Ishikawa (cell line): ENCODE results near the gene SULT1B1.

Experiments used
- CEBPB ChIP-seq: IDR thresholded peaks from 2 replicates; pipeline ENCODE4 v1.6.1; 2012
- EGR1 ChIP-seq: IDR thresholded peaks from 2 replicates; pipeline ENCODE4 v1.6.1; 2012
- EP300 ChIP-seq: IDR thresholded peaks from 2 replicates; pipeline ENCODE4 v1.6.1; 2012; ENCODE audit warnings: borderline replicate concordance
- NFIC ChIP-seq: IDR thresholded peaks from 2 replicates; pipeline ENCODE4 v1.6.1; 2012
- RAD21 ChIP-seq: IDR thresholded peaks from 2 replicates; pipeline ENCODE4 v1.6.1; 2012; ENCODE audit warnings: low read depth
- REST ChIP-seq: IDR thresholded peaks from 2 replicates; pipeline ENCODE4 v1.6.1; 2012; ENCODE audit warnings: low read depth, mild to moderate bottlenecking
- TAF1 ChIP-seq: IDR thresholded peaks from 2 replicates; pipeline ENCODE4 v1.6.1; 2012; ENCODE audit warnings: low read depth, mild to moderate bottlenecking
- TEAD4 ChIP-seq: IDR thresholded peaks from 2 replicates; pipeline ENCODE4 v1.6.1; 2012
- USF1 ChIP-seq: IDR thresholded peaks from 2 replicates; pipeline ENCODE4 v1.6.1; 2012
- YY1 ChIP-seq: IDR thresholded peaks from 2 replicates; pipeline ENCODE4 v1.6.1; 2012; ENCODE audit warnings: low read depth
- ZBTB7A ChIP-seq: IDR thresholded peaks from 2 replicates; pipeline ENCODE4 v1.6.1; 2012; ENCODE audit warnings: low read depth

- no peak for TF ChIP-seq CEBPB
- no peak for TF ChIP-seq EP300
- TF ChIP-seq REST: no peak
- TF ChIP-seq USF1: no peak
- no peak for TF ChIP-seq RAD21
- TF ChIP-seq EGR1: no peak
- no peak for TF ChIP-seq NFIC
- TF ChIP-seq ZBTB7A: no peak
- no peak for TF ChIP-seq TEAD4
- TF ChIP-seq YY1: no peak
- TF ChIP-seq TAF1: no peak
These were observed 21.3 kb upstream of the SULT1B1 start for GRCh38 chr4:69781458-69782418.
